Activated CD8-positive, alpha-beta T cell treated with anti-CD3 and anti-CD28 coated beads for 36 hours (primary cell): Measurements from ENCODE around the gene MCTP1. TPM values are rescaled to one million over a fixed set of nuclear protein-coding genes. Genes with fewer than 3 reads are reported as not detected.

ENCODE experiments used
- ATAC-seq: fragments of 200-7000 bp; cut with Tn5 transposase; one replicate; pipeline ENCODE4 v1.10.0; 2021; ENCODE audit warnings: mild to moderate bottlenecking, moderate library complexity
- CTCF ChIA-PET: fragments of 350-600 bp; sonication (Branson Sonifier 250); formaldehyde crosslinking; loops from one replicate; lab custom pipeline; 2021; ENCODE audit warnings: antibody characterized with exemption; lab: Charles Lee
- POLR2A ChIA-PET: fragments of 350-600 bp; sonication (Branson Sonifier 250); formaldehyde crosslinking; loops from one replicate; lab custom pipeline; 2021; ENCODE audit warnings: antibody characterized with exemption; lab: Charles Lee
- DNase-seq: peaks from one replicate; pipeline ENCODE4 v3.0.0-alpha.2; 2020
- H3K27ac Mint-ChIP-seq: one replicate; pipeline ENCODE4 v1.8.0; 2021; ENCODE audit warnings: mild to moderate bottlenecking, mixed read lengths
- H3K27me3 Mint-ChIP-seq: one replicate; pipeline ENCODE4 v1.8.0; 2021; ENCODE audit warnings: mixed read lengths
- H3K36me3 Mint-ChIP-seq: one replicate; pipeline ENCODE4 v1.8.0; 2021; ENCODE audit warnings: low read depth, mixed read lengths
- H3K4me1 Mint-ChIP-seq: one replicate; pipeline ENCODE4 v1.8.0; 2021; ENCODE audit warnings: low read depth, mixed read lengths
- H3K4me3 Mint-ChIP-seq: one replicate; pipeline ENCODE4 v1.8.0; 2021; ENCODE audit warnings: mild to moderate bottlenecking, moderate library complexity, mixed read lengths
- H3K9me3 Mint-ChIP-seq: one replicate; pipeline ENCODE4 v1.8.0; 2021; ENCODE audit warnings: mixed read lengths
- CTCF ChIP-seq: fragments of 200-600 bp; IDR thresholded peaks from one replicate; pipeline ENCODE4 v1.8.0; 2022; ENCODE audit warnings: antibody characterized with exemption, mild to moderate bottlenecking
- intact Hi-C: fragments of 100-400 bp; cut with micrococcal nuclease; formaldehyde crosslinking; loops from one replicate; pipeline ENCODE4 v1.10.0; 2022
- total RNA-seq, 2 experiments: library from RNA; stranded (reverse); gene quantifications; one replicate each; pipeline ENCODE4 v1.2.3, GENCODE V29; 2021

Gene MCTP1
- total RNA-seq, 2 experiments from 2014 or later: 0.20 to 0.40 TPM

- Mint-ChIP-seq H3K36me3 (no peaks in the 10 kb centered on the region), H3K27ac (no peak overlapping the region), H3K27me3 (no peaks in the 10 kb centered on the region), H3K9me3 (no peaks in the 10 kb centered on the region), H3K4me3 (no peak overlapping the region), H3K4me1 (no peaks in the 10 kb centered on the region)
- CTCF ChIA-PET: no interaction called here
- DNase-seq (no peak), ATAC-seq (no peak)
- intact Hi-C loops: no loop called here
- TF ChIP-seq CTCF: no peak
- POLR2A ChIA-PET: no interaction called here
Measured at GRCh38 chr5:95162231-95162992, 122.5 kb downstream of the MCTP1 start.

- no peak for TF ChIP-seq CTCF
- no peaks in the 10 kb centered on the region for H3K4me1 Mint-ChIP-seq
- CTCF ChIA-PET: no interaction called here
- intact Hi-C loops: no loop called here
- H3K9me3 Mint-ChIP-seq: no peaks in the 10 kb centered on the region
- H3K36me3 Mint-ChIP-seq: no peaks in the 10 kb centered on the region
- DNase-seq: no peak
- H3K27ac Mint-ChIP-seq: no peak overlapping the region
- no peaks in the 10 kb centered on the region for H3K27me3 Mint-ChIP-seq
- H3K4me3 Mint-ChIP-seq: no peak overlapping the region
- POLR2A ChIA-PET: no interaction called here
- no peak for ATAC-seq
Measured at GRCh38 chr5:95159603-95160002, 125.3 kb downstream of the MCTP1 start.

GRCh38 chr5:95155888-95156287 is 129.0 kb downstream of the MCTP1 start:
- no peak overlapping the region for H3K4me3 Mint-ChIP-seq
- CTCF ChIA-PET: no interaction called here
- ATAC-seq (no peak), DNase-seq (no peak)
- H3K9me3 Mint-ChIP-seq: no peaks in the 10 kb centered on the region
- H3K27me3 Mint-ChIP-seq: no peaks in the 10 kb centered on the region
- no peaks in the 10 kb centered on the region for H3K4me1 Mint-ChIP-seq
- intact Hi-C loops: no loop called here
- H3K27ac Mint-ChIP-seq: no peak overlapping the region
- POLR2A ChIA-PET: no interaction called here
- no peak for TF ChIP-seq CTCF
- no peaks in the 10 kb centered on the region for H3K36me3 Mint-ChIP-seq

GRCh38 chr5:95153511-95153910 is 131.4 kb downstream of the MCTP1 start:
- ATAC-seq (no peak), DNase-seq (no peak)
- H3K27me3 Mint-ChIP-seq: no peaks in the 10 kb centered on the region
- H3K4me1 Mint-ChIP-seq: no peaks in the 10 kb centered on the region
- no peak for TF ChIP-seq CTCF
- no peak overlapping the region for H3K4me3 Mint-ChIP-seq
- intact Hi-C loops: no loop called here
- POLR2A ChIA-PET: no interaction called here
- no peak overlapping the region for H3K27ac Mint-ChIP-seq
- CTCF ChIA-PET: no interaction called here
- no peaks in the 10 kb centered on the region for H3K36me3 Mint-ChIP-seq
- H3K9me3 Mint-ChIP-seq: peaks cover under 1% of the 10 kb centered on the region

GRCh38 chr5:95152535-95152934 is 132.4 kb downstream of the MCTP1 start:
- POLR2A ChIA-PET: interaction anchor here (0.6 kb wide), 1 partner anchor 41 kb away, joined by 3 read pairs; no protein-coding TSS in a partner anchor
- ATAC-seq (no peak), DNase-seq (no peak)
- Mint-ChIP-seq H3K36me3 (no peaks in the 10 kb centered on the region), H3K27me3 (no peaks in the 10 kb centered on the region), H3K27ac (no peak overlapping the region), H3K4me3 (no peak overlapping the region), H3K4me1 (no peaks in the 10 kb centered on the region), H3K9me3 (peaks cover 7% of the 10 kb centered on the region)
- no peak for TF ChIP-seq CTCF
- intact Hi-C loops: no loop called here
- CTCF ChIA-PET: no interaction called here
